ENCODE measurements around the gene AIFM3.

DNA sequence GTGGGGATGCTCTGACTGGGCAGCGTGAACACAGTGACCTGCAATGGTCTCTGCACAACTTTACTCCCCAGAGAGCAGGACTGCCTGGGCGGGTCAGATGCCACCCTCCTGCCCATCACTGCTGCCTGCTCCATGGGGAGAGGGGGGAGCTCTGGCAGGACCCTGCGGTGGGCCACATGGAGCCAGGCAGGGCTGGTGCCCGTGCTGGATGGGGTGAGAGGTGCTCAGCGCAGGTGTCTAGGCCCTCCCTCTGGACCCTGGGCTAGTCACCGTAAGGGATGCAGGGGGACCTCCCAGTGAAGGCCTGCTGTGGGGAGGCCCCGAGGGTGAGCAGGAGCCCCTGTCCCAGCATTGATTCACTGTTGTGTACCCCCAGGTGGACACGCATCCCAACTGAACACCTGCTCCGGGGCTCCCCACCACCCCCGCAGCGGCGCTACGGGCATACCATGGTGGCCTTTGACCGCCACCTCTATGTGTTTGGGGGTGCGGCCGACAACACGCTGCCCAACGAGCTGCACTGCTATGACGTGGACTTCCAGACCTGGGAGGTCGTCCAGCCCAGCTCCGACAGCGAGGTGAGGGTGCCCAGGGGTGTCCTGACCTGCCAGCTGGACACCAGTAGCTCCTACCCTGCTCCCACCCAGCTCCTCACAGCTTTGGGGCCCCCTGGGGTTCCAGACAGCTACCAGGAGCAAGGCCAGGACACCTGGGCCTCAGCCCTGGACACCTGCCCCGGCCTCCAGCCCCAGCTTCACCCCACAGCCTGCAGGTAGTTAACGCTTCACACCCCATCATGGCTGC, 24.4 kb downstream of the AIFM3 start:
- no peak for TF ChIP-seq JARID2 (CRISPR knock-in tag; IDR thresholded peaks at IDR 0.05; ENCODE audit: insufficient replicate concordance)
- TF ChIP-seq NPAS2 (CRISPR knock-in tag; IDR thresholded peaks at IDR 0.05; ENCODE audit: borderline replicate concordance) = no peak
- TF ChIP-seq, protein P1, sequence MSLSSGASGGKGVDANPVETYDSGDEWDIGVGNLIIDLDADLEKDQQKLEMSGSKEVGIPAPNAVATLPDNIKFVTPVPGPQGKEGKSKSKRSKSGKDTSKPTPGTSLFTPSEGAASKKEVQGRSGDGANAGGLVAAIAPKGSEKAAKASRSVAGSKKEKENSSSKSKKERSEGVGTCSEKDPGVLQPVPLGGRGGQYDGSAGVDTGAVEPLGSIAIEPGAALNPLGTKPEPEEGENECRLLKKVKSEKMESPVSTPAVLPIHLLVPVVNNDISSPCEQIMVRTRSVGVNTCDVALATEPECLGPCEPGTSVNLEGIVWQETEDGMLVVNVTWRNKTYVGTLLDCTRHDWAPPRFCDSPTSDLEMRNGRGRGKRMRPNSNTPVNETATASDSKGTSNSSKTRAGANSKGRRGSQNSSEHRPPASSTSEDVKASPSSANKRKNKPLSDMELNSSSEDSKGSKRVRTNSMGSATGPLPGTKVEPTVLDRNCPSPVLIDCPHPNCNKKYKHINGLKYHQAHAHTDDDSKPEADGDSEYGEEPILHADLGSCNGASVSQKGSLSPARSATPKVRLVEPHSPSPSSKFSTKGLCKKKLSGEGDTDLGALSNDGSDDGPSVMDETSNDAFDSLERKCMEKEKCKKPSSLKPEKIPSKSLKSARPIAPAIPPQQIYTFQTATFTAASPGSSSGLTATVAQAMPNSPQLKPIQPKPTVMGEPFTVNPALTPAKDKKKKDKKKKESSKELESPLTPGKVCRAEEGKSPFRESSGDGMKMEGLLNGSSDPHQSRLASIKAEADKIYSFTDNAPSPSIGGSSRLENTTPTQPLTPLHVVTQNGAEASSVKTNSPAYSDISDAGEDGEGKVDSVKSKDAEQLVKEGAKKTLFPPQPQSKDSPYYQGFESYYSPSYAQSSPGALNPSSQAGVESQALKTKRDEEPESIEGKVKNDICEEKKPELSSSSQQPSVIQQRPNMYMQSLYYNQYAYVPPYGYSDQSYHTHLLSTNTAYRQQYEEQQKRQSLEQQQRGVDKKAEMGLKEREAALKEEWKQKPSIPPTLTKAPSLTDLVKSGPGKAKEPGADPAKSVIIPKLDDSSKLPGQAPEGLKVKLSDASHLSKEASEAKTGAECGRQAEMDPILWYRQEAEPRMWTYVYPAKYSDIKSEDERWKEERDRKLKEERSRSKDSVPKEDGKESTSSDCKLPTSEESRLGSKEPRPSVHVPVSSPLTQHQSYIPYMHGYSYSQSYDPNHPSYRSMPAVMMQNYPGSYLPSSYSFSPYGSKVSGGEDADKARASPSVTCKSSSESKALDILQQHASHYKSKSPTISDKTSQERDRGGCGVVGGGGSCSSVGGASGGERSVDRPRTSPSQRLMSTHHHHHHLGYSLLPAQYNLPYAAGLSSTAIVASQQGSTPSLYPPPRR (CRISPR knock-in tag; IDR thresholded peaks at IDR 0.05; ENCODE audit: borderline replicate concordance) = no peak
- TF ChIP-seq ZKSCAN1 (IDR thresholded peaks at IDR 0.05; ENCODE audit: low read length) = no peak
- TF ChIP-seq CTCF (CRISPR knock-in tag; IDR thresholded peaks at IDR 0.05) = no peak
- no peak for TF ChIP-seq HNF4G (IDR thresholded peaks at IDR 0.05; ENCODE audit: borderline replicate concordance, low read depth, low read length)
- TF ChIP-seq HNF4G (CRISPR knock-in tag; IDR thresholded peaks at IDR 0.05; ENCODE audit: borderline replicate concordance, low read depth) = no peak
- no peak for TF ChIP-seq SRY (CRISPR knock-in tag; IDR thresholded peaks at IDR 0.05)
- TF ChIP-seq RAD21 (CRISPR knock-in tag; IDR thresholded peaks at IDR 0.05) = no peak
- TF ChIP-seq, protein P2, sequence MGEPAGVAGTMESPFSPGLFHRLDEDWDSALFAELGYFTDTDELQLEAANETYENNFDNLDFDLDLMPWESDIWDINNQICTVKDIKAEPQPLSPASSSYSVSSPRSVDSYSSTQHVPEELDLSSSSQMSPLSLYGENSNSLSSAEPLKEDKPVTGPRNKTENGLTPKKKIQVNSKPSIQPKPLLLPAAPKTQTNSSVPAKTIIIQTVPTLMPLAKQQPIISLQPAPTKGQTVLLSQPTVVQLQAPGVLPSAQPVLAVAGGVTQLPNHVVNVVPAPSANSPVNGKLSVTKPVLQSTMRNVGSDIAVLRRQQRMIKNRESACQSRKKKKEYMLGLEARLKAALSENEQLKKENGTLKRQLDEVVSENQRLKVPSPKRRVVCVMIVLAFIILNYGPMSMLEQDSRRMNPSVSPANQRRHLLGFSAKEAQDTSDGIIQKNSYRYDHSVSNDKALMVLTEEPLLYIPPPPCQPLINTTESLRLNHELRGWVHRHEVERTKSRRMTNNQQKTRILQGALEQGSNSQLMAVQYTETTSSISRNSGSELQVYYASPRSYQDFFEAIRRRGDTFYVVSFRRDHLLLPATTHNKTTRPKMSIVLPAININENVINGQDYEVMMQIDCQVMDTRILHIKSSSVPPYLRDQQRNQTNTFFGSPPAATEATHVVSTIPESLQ (CRISPR knock-in tag; conservative IDR thresholded peaks at IDR 0.05) = no peak
- no peak for TF ChIP-seq BHLHE40 (IDR thresholded peaks at IDR 0.05; ENCODE audit: low read length)
- TF ChIP-seq USF2 (IDR thresholded peaks at IDR 0.05; ENCODE audit: low read depth, low read length) = no peak
- no peak for TF ChIP-seq USF2 (CRISPR knock-in tag; IDR thresholded peaks at IDR 0.05; ENCODE audit: borderline replicate concordance)
